Natural killer cell (primary cell): ENCODE measurements around the gene C11orf91. TPM values are rescaled to one million over a fixed set of nuclear protein-coding genes. Genes with fewer than 3 reads are reported as not detected.

Source experiments
- ATAC-seq, 3 donors: fragments of 150-1000 bp in 2 of 3; fragments of 200-7000 bp in 1 of 3; cut with Tn5 transposase; 1 replicate in 1 of 3; 2 replicates in 2 of 3; pipeline ENCODE4 v1.10.0; 2021; ENCODE audit warnings: mild to moderate bottlenecking in 2 of 3, moderate library complexity in 2 of 3
- DNase-seq, 2 donors: peaks; one replicate each; pipeline versions ENCODE4 v3.0.0 to v3.0.0-alpha.2; 2013 to 2021; ENCODE audit warnings: mixed read lengths in 1 of 2
- H3K27ac ChIP-seq: one replicate; pipeline ENCODE4 v1.5.1; 2013; ENCODE audit warnings: mild to moderate bottlenecking, low read length
- H3K27me3 ChIP-seq: one replicate; pipeline ENCODE4 v1.6.1; 2013; ENCODE audit warnings: low read length; ENCODE audit not compliant: control insufficient read depth, insufficient read depth
- H3K36me3 ChIP-seq: one replicate; pipeline ENCODE4 v1.6.1; 2013; ENCODE audit warnings: low read length; ENCODE audit not compliant: control insufficient read depth, insufficient read depth
- H3K4me1 ChIP-seq: one replicate; pipeline ENCODE4 v1.6.1; 2013; ENCODE audit warnings: low read length; ENCODE audit not compliant: control insufficient read depth, insufficient read depth
- H3K4me3 ChIP-seq: one replicate; pipeline ENCODE4 v1.5.1; 2013; ENCODE audit warnings: low read length
- H3K9me3 ChIP-seq: one replicate; pipeline ENCODE4 v1.6.1; 2013; ENCODE audit warnings: low read length; ENCODE audit not compliant: control insufficient read depth, insufficient read depth
- H3K27ac Mint-ChIP-seq, 2 donors: one replicate each; pipeline ENCODE4 v1.8.0; 2022; ENCODE audit warnings: mild to moderate bottlenecking in 2 of 2, mixed read lengths in 2 of 2, moderate library complexity in 1 of 2
- H3K27me3 Mint-ChIP-seq, 2 donors: one replicate each; pipeline ENCODE4 v1.8.0; 2022; ENCODE audit warnings: low read depth in 2 of 2, mixed read lengths in 2 of 2
- H3K36me3 Mint-ChIP-seq: one replicate; pipeline ENCODE4 v1.8.0; 2022; ENCODE audit warnings: mixed read lengths
- H3K4me1 Mint-ChIP-seq, 2 donors: one replicate each; pipeline ENCODE4 v1.8.0; 2022; ENCODE audit warnings: mixed read lengths in 2 of 2
- H3K4me3 Mint-ChIP-seq: one replicate; pipeline ENCODE4 v1.8.0; 2022; ENCODE audit warnings: mild to moderate bottlenecking, moderate library complexity, mixed read lengths
- H3K9me3 Mint-ChIP-seq, 2 donors: one replicate each; pipeline ENCODE4 v1.8.0; 2022; ENCODE audit warnings: mixed read lengths in 2 of 2
- WGBS: methylation state at CpG from one replicate; pipeline ENCODE4 v1.1.7; 2013; ENCODE audit warnings: missing lambda C conversion rate; ENCODE audit not compliant: insufficient coverage; 5-methylcytosine and 5-hydroxymethylcytosine counted together
- intact Hi-C: fragments of 100-400 bp; cut with micrococcal nuclease; formaldehyde crosslinking; loops from one replicate; pipeline ENCODE4 v1.14.2; 2022
- total RNA-seq, 4 donors: library from RNA; stranded (reverse); fragments of 120-200 nt in 1 of 4; gene quantifications; one replicate each; pipeline versions ENCODE4 v1.2.3 to v1.2.4, GENCODE V29; 2013 to 2022
- TF ChIP-seq, protein P1 (sequence below): fragments of 200-600 bp; IDR thresholded peaks from one replicate; pipeline ENCODE4 v1.8.0; 2022; ENCODE audit warnings: antibody characterized with exemption

The C11orf91 gene
- total RNA-seq, 3 donors from 2014 or later (not counting 1 experiment from before 2014, with no cell fraction given): not detected

DNA sequence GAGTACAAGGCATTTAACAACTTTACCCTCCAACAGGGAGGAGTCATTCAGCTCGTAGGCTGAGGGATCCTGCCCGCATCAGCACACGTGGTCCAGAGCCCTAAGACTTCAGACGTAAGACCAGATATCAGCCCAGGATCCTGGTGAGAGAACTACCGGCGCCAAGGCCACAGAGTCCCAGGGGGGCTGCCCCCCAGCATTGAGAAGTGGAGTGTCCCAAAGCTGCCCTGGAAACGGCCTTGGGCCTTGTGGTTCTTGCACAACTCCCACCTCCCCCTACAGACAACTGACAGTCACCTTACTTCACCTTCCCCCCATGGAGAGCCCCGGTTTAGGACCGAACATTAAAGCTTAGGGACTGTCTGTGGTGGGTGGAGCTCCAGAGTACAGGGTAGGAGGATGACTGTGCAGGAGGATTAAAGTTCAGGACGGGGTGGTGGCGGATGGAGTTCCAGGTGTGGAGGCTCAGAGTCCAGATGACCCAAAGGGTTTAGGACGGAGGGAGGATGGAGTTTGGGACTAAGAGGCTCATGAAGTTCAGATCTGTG is 1.0 kb downstream of the C11orf91 start:
- ATAC-seq (no peak), DNase-seq (no peak)
- H3K4me1 Mint-ChIP-seq: peaks cover 16% of the 10 kb centered on the region in 2 donors
- no peaks in the 10 kb centered on the region for H3K9me3 Mint-ChIP-seq
- Histone ChIP-seq H3K36me3 (no peaks in the 10 kb centered on the region), H3K4me3 (no peak overlapping the region), H3K27ac (no peak overlapping the region), H3K9me3 (no peaks in the 10 kb centered on the region), H3K4me1 (peaks cover 12% of the 10 kb centered on the region), H3K27me3 (no peaks in the 10 kb centered on the region)
- peak overlapping the region; percentile 82 for H3K4me3 Mint-ChIP-seq
- H3K27ac Mint-ChIP-seq: peak overlapping the region in 1 of 2 donors; percentile 80
- peaks cover 25 to 26% of the 10 kb centered on the region in 2 donors for H3K27me3 Mint-ChIP-seq
- 80% methylated on average over 11 of the region's 12 CpGs for WGBS
- intact Hi-C loops: loop anchor here (1.0 to 2.0 kb wide), 4 partner anchors 35 to 739 kb away; partner anchors contain the start of genes CAT, FBXO3 and HIPK3
- TF ChIP-seq, protein P1, sequence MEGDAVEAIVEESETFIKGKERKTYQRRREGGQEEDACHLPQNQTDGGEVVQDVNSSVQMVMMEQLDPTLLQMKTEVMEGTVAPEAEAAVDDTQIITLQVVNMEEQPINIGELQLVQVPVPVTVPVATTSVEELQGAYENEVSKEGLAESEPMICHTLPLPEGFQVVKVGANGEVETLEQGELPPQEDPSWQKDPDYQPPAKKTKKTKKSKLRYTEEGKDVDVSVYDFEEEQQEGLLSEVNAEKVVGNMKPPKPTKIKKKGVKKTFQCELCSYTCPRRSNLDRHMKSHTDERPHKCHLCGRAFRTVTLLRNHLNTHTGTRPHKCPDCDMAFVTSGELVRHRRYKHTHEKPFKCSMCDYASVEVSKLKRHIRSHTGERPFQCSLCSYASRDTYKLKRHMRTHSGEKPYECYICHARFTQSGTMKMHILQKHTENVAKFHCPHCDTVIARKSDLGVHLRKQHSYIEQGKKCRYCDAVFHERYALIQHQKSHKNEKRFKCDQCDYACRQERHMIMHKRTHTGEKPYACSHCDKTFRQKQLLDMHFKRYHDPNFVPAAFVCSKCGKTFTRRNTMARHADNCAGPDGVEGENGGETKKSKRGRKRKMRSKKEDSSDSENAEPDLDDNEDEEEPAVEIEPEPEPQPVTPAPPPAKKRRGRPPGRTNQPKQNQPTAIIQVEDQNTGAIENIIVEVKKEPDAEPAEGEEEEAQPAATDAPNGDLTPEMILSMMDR: no peak
- no peaks in the 10 kb centered on the region for H3K36me3 Mint-ChIP-seq

DNA sequence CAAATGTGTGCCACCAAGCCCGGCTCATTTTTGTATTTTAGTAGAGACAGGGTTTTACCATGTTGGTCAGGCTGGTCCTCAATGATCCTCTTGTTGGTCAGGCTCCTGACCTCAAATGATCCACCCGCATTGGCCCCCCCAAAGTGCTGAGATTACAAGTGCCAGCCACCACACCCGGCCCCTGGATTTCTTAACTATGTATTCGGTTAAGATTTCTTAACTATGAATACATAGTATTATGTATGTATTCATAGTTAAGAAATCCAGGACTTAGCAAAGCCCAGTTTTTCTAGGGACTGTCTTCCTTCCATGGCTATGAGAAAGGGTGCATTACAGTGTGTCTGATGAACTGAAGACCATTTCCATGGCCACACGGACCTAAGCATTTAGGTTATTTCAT is 1.7 kb downstream of the C11orf91 start:
- no peak overlapping the region for H3K27ac Mint-ChIP-seq

DNA sequence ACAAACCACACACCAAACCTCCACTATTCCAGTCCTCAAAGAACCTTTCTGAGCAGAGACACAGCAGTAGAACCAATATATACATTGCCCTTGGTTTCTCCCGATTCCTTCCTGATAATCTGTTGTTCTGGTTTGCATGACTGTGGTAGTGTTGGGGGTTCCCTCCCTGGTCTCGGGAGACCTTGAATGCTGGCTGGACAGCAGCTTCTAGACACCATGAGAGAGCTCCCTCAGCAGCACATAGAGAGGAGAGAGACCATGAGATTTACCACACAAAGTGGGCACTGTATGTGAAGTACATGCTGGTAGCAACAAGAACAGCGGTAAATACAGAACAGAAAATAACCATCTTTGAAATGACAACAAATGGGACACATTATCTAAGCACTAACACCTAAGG is 2.6 kb downstream of the C11orf91 start:
- DNase-seq (no peak), ATAC-seq (no peak)
- intact Hi-C loops: no loop called here
- no peak overlapping the region for H3K4me3 ChIP-seq
- Mint-ChIP-seq H3K27ac (no peak overlapping the region), H3K4me1 (peaks cover 16% of the 10 kb centered on the region in 2 donors), H3K36me3 (no peaks in the 10 kb centered on the region), H3K9me3 (no peaks in the 10 kb centered on the region), H3K4me3 (no peak overlapping the region), H3K27me3 (peaks cover 25 to 26% of the 10 kb centered on the region in 2 donors)
- no peaks in the 10 kb centered on the region for H3K27me3 ChIP-seq
- peaks cover 12% of the 10 kb centered on the region for H3K4me1 ChIP-seq
- H3K27ac ChIP-seq: no peak overlapping the region
- no peaks in the 10 kb centered on the region for H3K9me3 ChIP-seq
- H3K36me3 ChIP-seq: no peaks in the 10 kb centered on the region
- TF ChIP-seq, protein P1: no peak
- WGBS: 82% methylated on average over 2 of the region's 3 CpGs

More for the DNA sequence above, 1.7 kb downstream of the C11orf91 start:
- no peaks in the 10 kb centered on the region for H3K9me3 Mint-ChIP-seq
- H3K36me3 Mint-ChIP-seq: no peaks in the 10 kb centered on the region
- H3K4me1 Mint-ChIP-seq: peaks cover 16% of the 10 kb centered on the region in 2 donors
- intact Hi-C loops: no loop called here
- Histone ChIP-seq H3K4me1 (peaks cover 12% of the 10 kb centered on the region), H3K27ac (no peak overlapping the region), H3K27me3 (no peaks in the 10 kb centered on the region), H3K9me3 (no peaks in the 10 kb centered on the region), H3K4me3 (no peak overlapping the region), H3K36me3 (no peaks in the 10 kb centered on the region)
- 93% methylated on average over 3 of the region's 5 CpGs for WGBS
- no peak overlapping the region for H3K4me3 Mint-ChIP-seq
- ATAC-seq: no peak
- DNase-seq: no peak
- H3K27me3 Mint-ChIP-seq: peaks cover 25 to 26% of the 10 kb centered on the region in 2 donors
- TF ChIP-seq, protein P1: no peak
